Smooth muscle cell of the brain vasculature (primary cell): Measurements from ENCODE around the gene NCKAP5.

ENCODE experiments used
- DNase-seq: peaks from one replicate; pipeline ENCODE4 v3.0.0-alpha.2; 2012; ENCODE audit warnings: low read depth, low spot score

NCKAP5 gene

DNA sequence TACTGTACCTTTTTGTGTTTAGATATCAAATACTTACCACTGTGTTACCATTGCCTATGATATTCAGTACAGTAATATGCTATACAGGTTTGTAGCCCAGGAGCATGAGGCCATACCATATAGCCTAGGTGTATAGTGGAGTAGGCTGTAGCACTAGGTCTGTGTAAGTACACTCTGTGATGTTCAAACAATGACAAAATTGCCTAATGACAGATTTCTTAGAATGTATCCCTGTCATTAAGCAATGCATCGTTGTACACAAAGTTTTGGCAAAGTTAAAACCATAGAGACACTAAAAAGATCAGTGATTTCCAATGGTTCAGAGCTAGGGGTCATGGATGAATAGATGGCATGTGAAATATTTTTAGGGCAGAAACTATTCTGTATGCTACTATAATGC, 415.5 kb downstream of the NCKAP5 start:
- DNase-seq = no peak

DNA sequence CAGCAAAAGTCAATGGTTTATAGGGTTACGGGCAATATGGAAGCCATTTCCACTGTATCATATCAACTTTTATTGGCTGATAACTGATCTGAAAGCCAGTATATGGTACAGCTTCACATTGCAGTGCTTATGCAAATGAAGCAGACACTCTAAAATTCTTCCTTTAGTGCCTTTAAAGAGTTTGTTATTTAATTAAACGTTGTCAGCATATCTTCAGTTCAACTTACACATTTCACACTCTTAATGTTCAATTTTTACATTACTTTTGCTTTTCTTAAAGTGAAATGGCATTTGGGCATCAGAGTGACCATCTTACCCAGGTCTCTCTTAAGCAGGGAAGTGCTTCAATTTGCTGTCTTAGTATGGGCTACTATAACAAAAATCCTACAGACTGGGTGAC, 420.1 kb downstream of the NCKAP5 start:
- no peak for DNase-seq

GRCh38 chr2:133146893-133147292, 421.4 kb downstream of the NCKAP5 start:
- no peak for DNase-seq

- DNase-seq = no peak
These were observed 424.6 kb downstream of the NCKAP5 start for GRCh38 chr2:133143645-133144044.

- no peak for DNase-seq
These were observed 426.2 kb downstream of the NCKAP5 start for GRCh38 chr2:133142087-133142486.

GRCh38 chr2:133140620-133141019, 427.6 kb downstream of the NCKAP5 start:
- no peak for DNase-seq

- no peak for DNase-seq
These were observed 428.3 kb downstream of the NCKAP5 start for GRCh38 chr2:133139847-133140533.

GRCh38 chr2:133138693-133139092, 429.6 kb downstream of the NCKAP5 start:
- DNase-seq = no peak

- no peak for DNase-seq
These were observed 433.1 kb downstream of the NCKAP5 start for GRCh38 chr2:133135035-133135654.

DNA sequence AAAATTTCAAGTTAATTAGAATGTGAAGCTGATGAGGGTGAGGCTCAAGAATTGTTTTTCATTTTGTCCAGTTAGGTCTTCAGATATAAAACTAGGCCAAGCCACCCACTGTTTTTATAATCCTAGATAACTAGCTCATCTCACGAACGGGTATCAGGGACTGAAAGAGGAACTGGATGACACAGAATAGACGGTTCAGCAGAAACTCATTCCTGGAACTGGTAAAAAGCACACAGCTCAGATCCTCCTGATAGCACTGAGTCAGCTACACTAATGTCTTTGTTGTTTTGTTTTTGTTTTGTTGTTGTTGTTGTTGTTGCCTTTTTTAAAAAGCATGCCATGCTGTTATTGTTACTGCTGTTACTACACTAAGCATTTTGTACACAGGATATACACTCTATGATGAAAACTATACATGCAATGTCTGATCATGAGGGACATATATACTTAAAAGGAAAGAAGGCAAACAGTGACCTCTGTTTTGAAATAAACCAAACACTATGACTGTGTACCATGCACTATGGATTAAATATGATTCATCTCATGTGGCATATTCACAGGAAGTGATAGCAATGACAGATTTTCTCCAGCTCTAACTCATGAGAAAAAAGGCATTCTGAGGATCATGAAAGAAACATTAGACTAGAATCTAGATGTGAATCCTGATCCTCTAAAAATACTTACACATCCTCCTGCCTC, 437.6 kb downstream of the NCKAP5 start:
- DNase-seq = no peak

- DNase-seq = no peak
These were observed 443.8 kb downstream of the NCKAP5 start for GRCh38 chr2:133124446-133124845.

- no peak for DNase-seq
These were observed 444.4 kb downstream of the NCKAP5 start for GRCh38 chr2:133123904-133124303.

- no peak for DNase-seq
These were observed 444.9 kb downstream of the NCKAP5 start for GRCh38 chr2:133123393-133123792.

GRCh38 chr2:133122529-133122928, 445.7 kb downstream of the NCKAP5 start:
- no peak for DNase-seq

DNA sequence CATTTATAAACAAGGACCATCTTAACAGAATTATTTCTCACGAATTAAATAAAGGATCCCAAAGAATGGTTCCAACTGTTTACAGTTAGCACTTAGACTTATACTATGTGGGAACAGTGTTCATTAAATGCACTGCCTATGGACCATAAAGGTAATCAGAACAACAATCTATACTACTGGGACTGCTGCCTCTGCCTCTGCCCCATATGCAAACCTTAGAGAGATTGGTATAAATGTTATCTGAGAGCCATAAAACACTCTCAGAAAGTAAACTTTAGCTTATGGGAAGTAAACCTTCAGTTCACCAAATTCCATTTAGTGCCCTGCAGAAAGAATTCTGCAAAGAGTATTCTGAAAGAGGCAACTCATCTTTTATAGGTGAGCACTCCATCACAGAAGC, 448.0 kb downstream of the NCKAP5 start:
- no peak for DNase-seq

- no peak for DNase-seq
These were observed 458.1 kb downstream of the NCKAP5 start for GRCh38 chr2:133110201-133110600.

DNA sequence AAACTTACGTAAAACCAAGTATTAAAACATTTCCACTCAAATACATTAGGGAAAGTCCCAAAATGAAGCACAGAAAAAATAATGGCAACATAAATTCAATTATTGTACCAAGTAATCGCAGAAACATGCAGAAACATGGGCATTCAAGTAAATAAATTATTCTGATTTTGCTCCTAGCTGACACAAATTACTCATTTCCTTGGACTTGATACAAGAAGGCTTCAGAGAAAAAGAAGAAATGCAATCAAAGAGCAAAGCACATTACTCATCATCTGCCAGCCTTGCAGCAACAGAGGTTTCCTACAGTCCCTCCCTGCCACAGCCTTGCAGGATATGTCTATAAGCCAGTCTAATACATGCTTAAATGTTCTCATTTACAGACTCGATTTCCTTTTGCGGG, 458.5 kb downstream of the NCKAP5 start:
- DNase-seq = no peak

- DNase-seq = no peak
These were observed 461.0 kb downstream of the NCKAP5 start for GRCh38 chr2:133107058-133107815.

DNA sequence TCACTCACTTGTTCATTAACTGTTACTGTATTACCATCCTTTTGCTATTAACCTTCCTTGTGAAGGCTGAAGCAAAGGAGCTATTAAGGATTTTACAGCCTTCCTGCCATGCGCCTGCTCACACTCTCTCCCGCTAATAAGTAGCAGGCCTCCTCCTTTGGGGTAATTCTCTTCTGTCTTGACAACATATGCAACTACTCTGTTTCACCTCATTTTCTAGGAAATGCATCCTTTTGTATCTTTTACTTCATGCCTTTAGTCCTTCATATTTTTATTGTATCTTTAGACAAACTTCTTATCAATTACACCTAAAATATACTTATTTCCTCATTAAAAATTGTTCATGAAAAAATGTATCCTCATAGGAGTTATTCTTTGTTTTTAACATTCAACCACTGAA, 463.4 kb downstream of the NCKAP5 start:
- no peak for DNase-seq

- DNase-seq = no peak
These were observed 469.5 kb downstream of the NCKAP5 start for GRCh38 chr2:133098787-133099186.

DNA sequence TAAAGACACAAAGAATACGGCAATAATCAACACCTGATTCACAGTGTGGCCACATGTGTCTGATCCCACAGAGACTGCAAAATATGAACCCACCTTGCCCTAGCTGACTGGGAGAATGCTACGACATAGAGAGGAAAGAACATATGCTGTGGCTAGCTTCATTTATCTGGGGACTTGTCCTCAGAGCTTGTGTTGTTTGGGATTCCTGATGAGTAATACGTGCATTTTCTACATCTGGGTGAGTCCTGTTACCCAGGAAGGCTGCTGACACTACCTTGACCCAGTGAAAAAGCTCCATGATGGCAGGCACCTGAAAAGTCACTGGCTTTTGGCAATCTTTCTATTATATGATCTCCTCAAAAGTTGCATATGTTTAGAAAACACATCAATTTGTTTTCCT, 470.6 kb downstream of the NCKAP5 start:
- no peak for DNase-seq

DNA sequence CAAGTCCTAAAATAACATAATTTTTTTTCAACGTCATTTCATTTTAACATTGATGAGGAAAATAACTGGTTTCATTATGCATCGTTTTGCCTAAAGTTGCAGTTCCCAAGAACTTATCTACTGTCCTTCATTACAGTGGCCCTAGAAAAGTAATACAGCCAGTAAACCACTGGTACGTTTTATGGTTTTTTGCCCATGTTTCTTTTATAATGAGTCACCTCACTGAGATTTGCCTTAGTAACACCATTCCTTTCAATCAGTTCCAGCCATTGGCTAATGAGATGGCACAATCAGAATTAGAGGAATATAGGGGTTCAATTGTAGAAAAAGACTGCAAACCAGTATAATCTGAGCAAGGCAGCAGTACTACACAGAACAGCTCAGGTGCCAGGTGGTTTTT, 475.7 kb downstream of the NCKAP5 start:
- no peak for DNase-seq
